HL-60 (cell line): ENCODE results near the gene FXYD2.

Experiments used
- DNase-seq, 2 experiments: peaks; one replicate each; pipeline ENCODE4 v3.0.0-alpha.2; 2010 to 2020; ENCODE audit warnings: low read depth in 1 of 2, low spot score in 1 of 2
- H3K27ac ChIP-seq: fragments of 250-450 bp; sonication (Bioruptor Pico); replicated peaks from 2 replicates; pipeline ENCODE4 v1.5.1; 2020; ENCODE audit warnings: mild to moderate bottlenecking, moderate library complexity
- H3K27me3 ChIP-seq: fragments of 250-450 bp; sonication (Bioruptor Pico); 2 replicates; pipeline ENCODE4 v1.5.1; 2021; ENCODE audit warnings: mild to moderate bottlenecking, moderate library complexity; ENCODE audit not compliant: insufficient read depth, poor library complexity, severe bottlenecking
- H3K4me3 ChIP-seq: replicated peaks from 2 replicates; pipeline ENCODE4 v1.5.1; 2011; ENCODE audit warnings: mild to moderate bottlenecking, control low read depth, low read length; ENCODE audit not compliant: insufficient read depth
- CTCF ChIP-seq: IDR thresholded peaks from one replicate; pipeline ENCODE4 v1.5.1; 2011; ENCODE audit warnings: low read length, control low read depth, inconsistent platforms; ENCODE audit not compliant: insufficient read depth
- GABPA ChIP-seq: IDR thresholded peaks from 2 replicates; pipeline ENCODE4 v1.6.1; 2012; ENCODE audit warnings: low read depth
- POLR2AphosphoS5 ChIP-seq: IDR thresholded peaks from 2 replicates; pipeline ENCODE4 v1.6.1; 2012; ENCODE audit warnings: low read depth
- REST ChIP-seq: IDR thresholded peaks from 2 replicates; pipeline ENCODE4 v1.6.1; 2012; ENCODE audit warnings: low read depth; ENCODE audit not compliant: insufficient replicate concordance
- SPI1 ChIP-seq: IDR thresholded peaks from 2 replicates; pipeline ENCODE4 v1.6.1; 2012; ENCODE audit warnings: low read depth, mild to moderate bottlenecking, borderline replicate concordance

The FXYD2 gene

GRCh38 chr11:117862753-117863152, 38.2 kb upstream of the FXYD2 start:
- DNase-seq: no peak
- H3K27me3 ChIP-seq: no peaks in the 10 kb centered on the region
- H3K4me3 ChIP-seq: no peak overlapping the region
- H3K27ac ChIP-seq: no peak overlapping the region
- no peak for TF ChIP-seq REST
- no peak for TF ChIP-seq GABPA
- no peak for TF ChIP-seq SPI1
- no peak for TF ChIP-seq CTCF
- TF ChIP-seq POLR2AphosphoS5: no peak

GRCh38 chr11:117862019-117862725, 37.6 kb upstream of the FXYD2 start:
- Histone ChIP-seq H3K27me3 (no peaks in the 10 kb centered on the region), H3K4me3 (no peak overlapping the region), H3K27ac (no peak overlapping the region)
- DNase-seq: no peak
- TF ChIP-seq CTCF: no peak
- TF ChIP-seq REST: no peak
- no peak for TF ChIP-seq POLR2AphosphoS5
- TF ChIP-seq SPI1: no peak
- no peak for TF ChIP-seq GABPA

GRCh38 chr11:117861151-117862018, 36.8 kb upstream of the FXYD2 start:
- DNase-seq: no peak
- no peak overlapping the region for H3K4me3 ChIP-seq

More at GRCh38 chr11:117861151-117862018, 36.8 kb upstream of the FXYD2 start:
- Histone ChIP-seq H3K27me3 (no peaks in the 10 kb centered on the region), H3K27ac (no peak overlapping the region)
- TF ChIP-seq SPI1: no peak
- TF ChIP-seq POLR2AphosphoS5: no peak
- TF ChIP-seq REST: no peak
- TF ChIP-seq CTCF: no peak
- no peak for TF ChIP-seq GABPA
